OCI-LY1 (cell line): ENCODE results near the gene UTS2R.

Experiments used
- H2AFZ ChIP-seq: fragments of 200-600 bp; sonication (generic), shearing (Covaris generic); 2 replicates; pipeline ENCODE4 v1.6.0; 2014; ENCODE audit warnings: antibody characterized with exemption, mild to moderate bottlenecking, low read length
- H3F3A ChIP-seq: fragments of 200-600 bp; sonication (generic), shearing (Covaris generic); 2 replicates; pipeline ENCODE4 v1.6.0; 2014; ENCODE audit warnings: mild to moderate bottlenecking, antibody characterized with exemption, low read length, moderate library complexity; ENCODE audit not compliant: insufficient read depth
- H3K27ac ChIP-seq: fragments of 200-600 bp; sonication (generic); 2 replicates; pipeline ENCODE4 v1.5.1; 2014; ENCODE audit warnings: low read length, mixed run types, mild to moderate bottlenecking, low read depth; ENCODE audit not compliant: poor library complexity, severe bottlenecking
- H3K27me3 ChIP-seq: fragments of 200-600 bp; sonication (generic); 2 replicates; pipeline ENCODE4 v1.6.0; 2014; ENCODE audit warnings: antibody characterized with exemption, mild to moderate bottlenecking, low read length, moderate library complexity; ENCODE audit not compliant: insufficient read depth
- H3K36me3 ChIP-seq: fragments of 200-600 bp; sonication (generic); 2 replicates; pipeline ENCODE4 v1.6.1; 2014; ENCODE audit warnings: mild to moderate bottlenecking, antibody characterized with exemption, low read length, moderate library complexity, mixed read lengths; ENCODE audit not compliant: insufficient read depth
- H3K4me1 ChIP-seq: fragments of 200-600 bp; sonication (generic); 2 replicates; pipeline ENCODE4 v1.5.1; 2014; ENCODE audit warnings: mild to moderate bottlenecking, low read length, moderate library complexity; ENCODE audit not compliant: insufficient read depth, severe bottlenecking
- H3K4me2 ChIP-seq: fragments of 200-600 bp; sonication (generic), shearing (Covaris generic); 2 replicates; pipeline ENCODE4 v1.6.1; 2014; ENCODE audit warnings: low read length
- H3K4me3 ChIP-seq: fragments of 200-600 bp; sonication (generic); 2 replicates; pipeline ENCODE4 v1.5.1; 2014; ENCODE audit warnings: low read length, low read depth, mild to moderate bottlenecking, mixed read lengths; ENCODE audit not compliant: poor library complexity, severe bottlenecking
- H3K79me2 ChIP-seq: fragments of 200-600 bp; shearing (Covaris generic); 2 replicates; pipeline ENCODE4 v1.6.1; 2016; ENCODE audit warnings: mixed run types, low read length, mixed read lengths; ENCODE audit not compliant: insufficient read depth
- H3K9ac ChIP-seq: fragments of 200-600 bp; sonication (generic), shearing (Covaris generic); 2 replicates; pipeline ENCODE4 v1.6.1; 2014; ENCODE audit warnings: mild to moderate bottlenecking, low read length, mixed read lengths
- H3K9me2 ChIP-seq: fragments of 200-600 bp; sonication (generic), shearing (Covaris generic); 2 replicates; pipeline ENCODE4 v1.6.1; 2014; ENCODE audit warnings: low read depth, mild to moderate bottlenecking, low read length, mixed read lengths
- H3K9me3 ChIP-seq: fragments of 200-600 bp; shearing (Covaris generic); 2 replicates; pipeline ENCODE4 v1.6.1; 2014; ENCODE audit warnings: low read length, mixed read lengths
- H4K20me1 ChIP-seq: fragments of 200-600 bp; sonication (generic), shearing (Covaris generic); 2 replicates; pipeline ENCODE4 v1.6.0; 2016; ENCODE audit warnings: mild to moderate bottlenecking, low read length; ENCODE audit not compliant: insufficient read depth
- CTCF ChIP-seq: fragments of 200-600 bp; sonication (generic), shearing (Covaris generic); IDR thresholded peaks from 2 replicates; pipeline ENCODE4 v1.5.1; 2017; ENCODE audit warnings: mild to moderate bottlenecking, antibody characterized with exemption, low read length, moderate library complexity, mixed read lengths
- EZH2 ChIP-seq: fragments of 200-600 bp; sonication (generic), shearing (Covaris generic); IDR thresholded peaks from 2 replicates; pipeline ENCODE4 v1.8.0; 2017; ENCODE audit warnings: borderline replicate concordance, mixed run types, mild to moderate bottlenecking, antibody characterized with exemption, low read length, moderate library complexity, mixed read lengths

UTS2R gene

DNA sequence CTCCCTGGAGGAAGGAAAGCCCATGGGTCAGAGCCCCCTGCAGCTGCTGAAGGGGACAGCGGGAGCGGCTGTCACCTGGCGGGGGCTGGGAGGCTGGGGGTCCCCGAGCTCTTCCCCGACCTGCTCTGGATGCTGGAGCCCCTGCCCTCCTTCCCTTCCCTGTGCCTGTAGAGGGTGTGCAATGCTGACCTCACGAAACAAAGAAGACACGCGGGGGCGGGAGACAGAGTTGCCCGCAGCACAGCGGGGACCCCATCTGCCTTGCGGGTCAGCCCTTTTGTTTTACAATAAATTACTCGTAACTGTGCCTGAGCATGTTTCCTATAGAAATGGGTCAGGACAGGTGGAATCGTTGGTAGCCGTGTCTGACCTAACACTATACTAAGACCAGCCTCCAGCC is 44.3 kb upstream of the UTS2R start:
- peaks cover 17% of the 10 kb centered on the region for H3K27me3 ChIP-seq
- no peaks in the 10 kb centered on the region for H3K9me2 ChIP-seq
- no peaks in the 10 kb centered on the region for H4K20me1 ChIP-seq
- no peak overlapping the region for H3K9ac ChIP-seq
- H3K4me2 ChIP-seq = no peak overlapping the region
- H3F3A ChIP-seq = no peaks in the 10 kb centered on the region
- H2AFZ ChIP-seq = no peak overlapping the region
- no peaks in the 10 kb centered on the region for H3K79me2 ChIP-seq
- no peak overlapping the region for H3K27ac ChIP-seq
- no peaks in the 10 kb centered on the region for H3K36me3 ChIP-seq
- TF ChIP-seq CTCF (no peak), EZH2 (no peak)
- no peaks in the 10 kb centered on the region for H3K4me1 ChIP-seq
- H3K4me3 ChIP-seq = no peak overlapping the region
- H3K9me3 ChIP-seq = no peaks in the 10 kb centered on the region

- Histone ChIP-seq H3K4me3 (no peak overlapping the region), H3K79me2 (no peaks in the 10 kb centered on the region), H2AFZ (no peak overlapping the region), H3K27ac (no peak overlapping the region), H3K4me1 (no peaks in the 10 kb centered on the region), H3K9me2 (no peaks in the 10 kb centered on the region), H3K4me2 (no peak overlapping the region), H3F3A (no peaks in the 10 kb centered on the region), H3K27me3 (peaks cover 16% of the 10 kb centered on the region), H3K9ac (no peak overlapping the region), H4K20me1 (no peaks in the 10 kb centered on the region), H3K9me3 (no peaks in the 10 kb centered on the region), H3K36me3 (no peaks in the 10 kb centered on the region)
- no peak for TF ChIP-seq CTCF
- TF ChIP-seq EZH2 = no peak
Measured at GRCh38 chr17:82327757-82328140, 43.8 kb upstream of the UTS2R start.

GRCh38 chr17:82328141-82328993 is 43.2 kb upstream of the UTS2R start:
- Histone ChIP-seq H3K9ac (no peak overlapping the region), H3K27me3 (peaks cover 12% of the 10 kb centered on the region), H3K79me2 (no peaks in the 10 kb centered on the region), H3K9me3 (no peaks in the 10 kb centered on the region), H3K9me2 (no peaks in the 10 kb centered on the region), H4K20me1 (no peaks in the 10 kb centered on the region), H3F3A (no peaks in the 10 kb centered on the region), H3K27ac (no peak overlapping the region), H2AFZ (no peak overlapping the region), H3K4me3 (no peak overlapping the region), H3K36me3 (no peaks in the 10 kb centered on the region), H3K4me1 (no peaks in the 10 kb centered on the region), H3K4me2 (no peak overlapping the region)
- TF ChIP-seq EZH2 (no peak), CTCF (no peak)
